SK-N-MC (cell line): ENCODE data around the gene SEMA3D.

Experiments used
- DNase-seq: peaks from one replicate; pipeline ENCODE4 v3.0.0-alpha.2; 2011; ENCODE audit warnings: low read depth, low spot score
- H3K27ac ChIP-seq: fragments of 200-600 bp; sonication (generic); 2 replicates; pipeline ENCODE4 v1.5.1; 2016; ENCODE audit warnings: mixed run types
- H3K36me3 ChIP-seq: fragments of 200-600 bp; sonication (generic); 2 replicates; pipeline ENCODE4 v1.6.1; 2017; ENCODE audit warnings: antibody characterized with exemption, low read length, mixed read lengths; ENCODE audit not compliant: insufficient read depth
- H3K4me3 ChIP-seq: fragments of 200-600 bp; sonication (generic); 2 replicates; pipeline ENCODE4 v1.5.1; 2016
- H3K9ac ChIP-seq: fragments of 200-600 bp; sonication (generic); 2 replicates; pipeline ENCODE4 v1.8.0; 2017; ENCODE audit warnings: mixed run types, mixed read lengths; ENCODE audit not compliant: insufficient read length
- H3K9me3 ChIP-seq: fragments of 200-600 bp; sonication (generic); 2 replicates; pipeline ENCODE4 v1.6.1; 2017; ENCODE audit warnings: low read depth, mild to moderate bottlenecking, antibody characterized with exemption, low read length, moderate library complexity, mixed read lengths
- EZH2 ChIP-seq: fragments of 200-600 bp; sonication (generic); IDR thresholded peaks from one replicate; pipeline ENCODE4 v1.6.1; 2017; ENCODE audit warnings: antibody characterized with exemption
- FOXP2 ChIP-seq: optimal IDR thresholded peaks from 2 replicates; pipeline ENCODE3; 2011; ENCODE audit warnings: mild to moderate bottlenecking, moderate library complexity; ENCODE audit not compliant: insufficient read depth; ENCODE audit errors: extremely low read length, control extremely low read depth
- POLR2AphosphoS5 ChIP-seq: IDR thresholded peaks from 2 replicates; pipeline ENCODE4 v1.6.1; 2012; ENCODE audit warnings: mild to moderate bottlenecking, low read depth, low read length, borderline replicate concordance

SEMA3D gene

DNA sequence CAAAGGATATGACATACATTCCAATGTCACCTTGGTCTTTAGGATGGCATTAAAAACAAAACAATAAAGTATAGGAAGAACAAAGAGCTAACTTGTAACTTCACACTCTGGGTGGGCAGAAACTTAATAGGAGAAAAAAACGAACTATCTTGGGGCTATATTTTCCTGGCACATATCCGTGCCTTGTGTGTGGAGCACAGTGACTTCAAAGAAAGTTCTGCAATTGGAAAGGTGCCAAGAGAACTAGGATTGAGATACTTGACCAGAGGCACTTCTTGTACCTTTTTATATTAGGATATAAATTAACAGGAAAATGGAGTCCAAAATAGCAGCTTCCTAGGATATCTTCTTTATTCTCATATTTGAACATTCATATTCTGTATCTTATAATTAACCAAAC lies 148.4 kb downstream of the SEMA3D start:
- no peak overlapping the region for H3K4me3 ChIP-seq
- H3K9ac ChIP-seq = no peak overlapping the region
- H3K9me3 ChIP-seq = no peaks in the 10 kb centered on the region
- no peaks in the 10 kb centered on the region for H3K36me3 ChIP-seq
- no peak for DNase-seq
- no peak for TF ChIP-seq FOXP2
- no peak for TF ChIP-seq POLR2AphosphoS5
- TF ChIP-seq EZH2 = no peak
- H3K27ac ChIP-seq = no peak overlapping the region

DNA sequence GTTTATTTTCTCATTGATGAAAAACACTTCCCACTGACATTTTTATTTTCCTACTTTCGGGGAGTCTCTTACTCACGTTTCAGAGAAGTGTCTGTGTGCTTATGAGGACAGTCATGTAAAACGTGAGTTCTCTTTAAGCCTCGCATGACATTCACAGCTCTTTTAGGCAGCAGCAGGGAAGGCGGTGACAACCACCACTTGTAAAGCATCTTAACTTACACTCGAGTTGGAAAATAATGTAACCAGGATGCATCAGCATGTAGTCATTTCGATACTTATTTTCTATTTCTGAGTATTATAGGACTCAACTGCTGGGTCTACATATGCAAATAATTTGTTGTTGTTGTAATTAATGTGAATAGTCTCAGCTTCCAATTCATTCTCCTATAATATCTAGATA lies 153.6 kb downstream of the SEMA3D start:
- TF ChIP-seq EZH2 = no peak
- TF ChIP-seq POLR2AphosphoS5 = no peak
- no peak for TF ChIP-seq FOXP2
- Histone ChIP-seq H3K9ac (no peak overlapping the region), H3K9me3 (no peaks in the 10 kb centered on the region), H3K4me3 (no peak overlapping the region), H3K36me3 (no peaks in the 10 kb centered on the region), H3K27ac (no peak overlapping the region)
- no peak for DNase-seq

DNA sequence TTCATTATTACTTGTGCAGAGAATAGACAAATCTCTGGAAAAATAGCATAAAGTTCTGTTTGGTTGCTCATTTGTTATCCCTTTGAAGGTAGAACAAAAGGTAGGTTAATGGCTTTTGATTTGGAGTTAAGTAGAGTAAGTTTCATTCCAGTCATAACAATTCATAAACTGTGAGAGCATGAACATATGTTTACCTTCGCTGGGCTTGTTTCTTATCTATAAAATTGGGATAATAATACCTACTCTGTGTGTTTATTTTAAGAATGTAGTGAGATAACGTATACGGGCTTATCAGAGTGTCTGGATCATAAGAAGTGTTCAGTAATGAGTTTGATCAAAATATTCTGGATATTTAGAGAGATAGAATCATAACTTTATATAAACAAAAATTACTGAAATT lies 155.4 kb downstream of the SEMA3D start:
- H3K36me3 ChIP-seq = no peaks in the 10 kb centered on the region
- no peak overlapping the region for H3K4me3 ChIP-seq
- DNase-seq = no peak
- peak overlapping the region; percentile 2 for H3K9ac ChIP-seq
- TF ChIP-seq EZH2 = no peak
- TF ChIP-seq FOXP2 = no peak
- TF ChIP-seq POLR2AphosphoS5 = no peak
- no peak overlapping the region for H3K27ac ChIP-seq
- H3K9me3 ChIP-seq = no peaks in the 10 kb centered on the region

DNA sequence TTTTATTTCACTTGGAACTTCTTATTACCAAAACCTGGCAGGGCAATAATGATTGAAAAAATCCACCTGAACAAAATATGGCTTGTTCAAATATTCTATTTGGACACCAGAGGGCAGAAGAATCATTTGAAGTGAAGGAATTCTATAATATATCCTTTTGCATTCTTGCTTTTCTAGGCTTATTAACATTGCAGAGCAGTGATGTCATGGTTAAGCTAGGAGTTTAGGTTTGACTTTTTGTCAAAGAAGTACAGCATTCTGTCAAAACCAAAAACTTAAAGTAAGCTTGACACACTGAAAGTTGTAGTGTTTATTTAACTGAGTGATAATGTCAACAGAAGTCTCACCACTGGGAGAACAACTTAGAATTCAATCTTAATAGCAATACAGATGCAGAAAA lies 156.0 kb downstream of the SEMA3D start:
- no peak overlapping the region for H3K27ac ChIP-seq

DNA sequence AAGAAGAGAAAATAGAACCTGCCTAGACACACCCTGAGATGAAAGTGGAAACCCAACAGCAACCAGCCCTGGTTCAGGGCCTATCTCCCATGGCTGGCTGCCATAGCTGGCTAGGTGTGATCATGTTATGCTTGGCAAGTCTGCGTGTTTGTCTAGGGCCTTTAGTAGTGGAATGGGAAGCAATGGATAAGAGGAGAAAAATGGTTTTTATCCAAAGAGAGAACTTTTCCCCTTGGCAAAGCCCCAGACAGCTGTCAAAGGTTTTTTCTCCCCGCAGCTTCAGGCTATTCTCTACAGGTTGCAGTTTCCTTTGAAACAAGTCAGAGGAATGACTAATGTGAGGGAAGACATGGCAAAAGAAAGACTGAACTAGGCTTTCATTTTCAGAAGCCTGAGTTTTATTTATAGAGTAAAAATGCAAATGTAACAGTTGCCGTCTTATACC lies 161.5 kb downstream of the SEMA3D start:
- Histone ChIP-seq H3K36me3 (no peaks in the 10 kb centered on the region), H3K9ac (no peak overlapping the region), H3K9me3 (no peaks in the 10 kb centered on the region), H3K27ac (no peak overlapping the region), H3K4me3 (no peak overlapping the region)
- TF ChIP-seq EZH2 (no peak), FOXP2 (no peak), POLR2AphosphoS5 (no peak)
- no peak for DNase-seq

More for the DNA sequence above, 156.0 kb downstream of the SEMA3D start:
- Histone ChIP-seq H3K4me3 (no peak overlapping the region), H3K36me3 (no peaks in the 10 kb centered on the region), H3K9me3 (no peaks in the 10 kb centered on the region), H3K9ac (peak overlapping the region; percentile 2)
- no peak for TF ChIP-seq EZH2
- TF ChIP-seq POLR2AphosphoS5 = no peak
- TF ChIP-seq FOXP2 = no peak
- DNase-seq = no peak

DNA sequence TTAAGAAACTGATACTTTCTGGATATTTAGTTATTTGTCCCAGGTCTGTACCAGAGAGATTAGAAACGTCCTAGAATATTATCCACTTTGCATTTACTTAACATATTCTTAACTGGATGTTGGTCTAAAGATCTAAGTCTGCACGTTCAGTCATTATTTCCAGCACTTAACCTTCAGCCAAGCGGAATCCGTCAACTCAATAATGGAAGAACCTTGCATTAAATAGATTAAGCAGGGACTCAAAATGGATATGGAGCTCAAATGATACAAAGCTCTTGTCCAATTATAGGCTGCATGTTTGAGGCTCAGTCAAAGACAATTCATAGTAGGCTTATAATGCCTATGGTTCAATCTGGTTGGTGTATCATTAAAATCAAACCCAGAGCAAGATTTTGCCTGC lies 162.9 kb downstream of the SEMA3D start:
- H3K36me3 ChIP-seq = no peaks in the 10 kb centered on the region
- H3K9ac ChIP-seq = no peak overlapping the region
- H3K27ac ChIP-seq = no peak overlapping the region
- H3K9me3 ChIP-seq = no peaks in the 10 kb centered on the region
- DNase-seq = no peak
- H3K4me3 ChIP-seq = no peak overlapping the region
- TF ChIP-seq POLR2AphosphoS5 = no peak
- TF ChIP-seq EZH2 = no peak
- no peak for TF ChIP-seq FOXP2

DNA sequence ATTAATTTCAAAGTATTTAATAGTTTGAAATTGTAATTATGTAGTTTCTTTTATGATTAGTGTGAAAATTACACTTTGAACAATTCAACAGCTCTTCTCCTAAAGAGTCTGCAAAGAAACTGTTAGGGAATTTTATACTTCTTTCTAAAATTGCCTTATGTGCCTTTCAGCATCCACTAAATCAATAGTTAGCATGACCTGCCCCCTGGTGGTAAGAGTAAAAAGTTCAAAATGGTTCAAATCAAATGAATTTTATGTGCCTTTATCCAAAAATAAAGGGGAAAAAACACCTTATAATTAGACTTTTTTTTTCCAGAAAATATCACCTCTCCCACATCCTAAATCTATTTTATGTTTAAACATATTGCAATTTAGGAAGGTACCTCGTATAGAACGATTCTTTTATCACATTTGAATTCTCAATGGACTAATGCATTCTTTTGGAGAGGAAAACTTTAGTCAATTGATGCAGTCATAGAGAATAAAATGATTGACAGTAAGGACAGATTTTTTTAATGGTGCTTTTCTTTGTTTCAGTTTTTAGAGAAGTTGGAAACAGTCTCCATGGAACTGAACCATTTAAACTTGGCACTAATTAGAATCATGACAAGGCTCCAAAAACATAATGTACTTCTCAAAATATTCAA lies 163.7 kb downstream of the SEMA3D start:
- no peaks in the 10 kb centered on the region for H3K36me3 ChIP-seq
- H3K9ac ChIP-seq = no peak overlapping the region
- no peak overlapping the region for H3K27ac ChIP-seq
- TF ChIP-seq FOXP2 (no peak), EZH2 (no peak), POLR2AphosphoS5 (no peak)
- no peak overlapping the region for H3K4me3 ChIP-seq
- DNase-seq = peak; percentile 34
- no peaks in the 10 kb centered on the region for H3K9me3 ChIP-seq

DNA sequence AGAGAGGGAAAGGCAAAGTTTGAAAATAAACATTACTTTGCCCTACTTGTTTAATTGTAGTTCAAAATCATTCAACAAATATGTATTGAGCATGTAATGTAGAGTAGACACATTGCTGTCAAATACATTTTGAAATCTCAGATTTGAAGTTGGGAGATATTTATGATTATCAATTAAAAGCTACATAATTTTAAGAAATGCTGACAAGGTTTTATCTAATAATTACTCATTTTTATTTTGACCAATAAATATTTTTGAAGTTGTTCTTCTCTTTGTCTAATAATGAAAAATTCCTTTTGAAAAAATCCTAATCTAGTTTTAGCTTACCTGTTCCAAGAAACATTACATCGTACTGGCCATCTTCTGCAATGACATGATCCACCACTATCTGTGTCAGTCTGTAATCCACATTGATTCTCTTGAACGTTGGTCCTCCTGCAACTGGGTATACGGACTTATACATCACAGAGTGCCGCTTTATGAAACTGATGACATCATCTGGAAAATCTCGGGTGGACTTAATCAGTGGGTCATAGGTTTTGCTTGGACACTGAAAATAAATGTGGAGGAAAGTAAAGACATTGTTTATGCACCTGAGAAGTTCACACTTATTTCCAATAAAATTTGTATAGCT lies 164.7 kb downstream of the SEMA3D start:
- Histone ChIP-seq H3K4me3 (no peak overlapping the region), H3K27ac (no peak overlapping the region), H3K9me3 (no peaks in the 10 kb centered on the region), H3K9ac (no peak overlapping the region), H3K36me3 (no peaks in the 10 kb centered on the region)
- DNase-seq = no peak
- TF ChIP-seq EZH2 = no peak
- no peak for TF ChIP-seq POLR2AphosphoS5
- no peak for TF ChIP-seq FOXP2

DNA sequence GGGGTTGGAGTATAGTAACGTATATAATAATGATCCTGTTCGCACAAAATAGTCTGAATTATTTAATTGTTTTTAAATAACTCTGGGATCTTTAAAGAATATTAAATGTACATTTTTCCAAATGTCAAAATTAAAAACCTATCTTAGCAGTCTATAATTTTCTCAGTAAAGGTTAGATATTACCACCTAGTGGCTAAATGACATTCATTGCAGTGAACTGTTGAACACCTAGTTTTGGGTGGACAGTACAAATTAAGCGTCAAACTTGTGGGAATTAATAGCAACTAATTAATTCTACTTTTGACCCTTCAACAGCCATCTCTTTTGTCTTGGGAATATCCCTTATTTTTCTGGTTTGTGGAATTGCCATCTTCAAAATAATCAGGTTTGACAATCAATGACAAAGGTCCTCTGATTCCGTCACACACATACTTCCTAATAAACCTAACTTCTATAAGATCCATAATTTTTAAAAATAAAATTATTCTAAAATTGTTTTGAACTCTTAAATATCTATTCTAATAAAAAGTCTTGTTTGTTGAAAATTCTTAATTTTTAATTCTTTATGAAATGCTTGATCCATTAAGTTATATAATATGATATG lies 165.7 kb downstream of the SEMA3D start:
- Histone ChIP-seq H3K27ac (no peak overlapping the region), H3K36me3 (no peaks in the 10 kb centered on the region), H3K9me3 (no peaks in the 10 kb centered on the region), H3K9ac (no peak overlapping the region), H3K4me3 (no peak overlapping the region)
- no peak for DNase-seq
- TF ChIP-seq EZH2 (no peak), FOXP2 (no peak), POLR2AphosphoS5 (no peak)
